ENCODE data around the gene CACNA1S.

The CACNA1S gene

DNA sequence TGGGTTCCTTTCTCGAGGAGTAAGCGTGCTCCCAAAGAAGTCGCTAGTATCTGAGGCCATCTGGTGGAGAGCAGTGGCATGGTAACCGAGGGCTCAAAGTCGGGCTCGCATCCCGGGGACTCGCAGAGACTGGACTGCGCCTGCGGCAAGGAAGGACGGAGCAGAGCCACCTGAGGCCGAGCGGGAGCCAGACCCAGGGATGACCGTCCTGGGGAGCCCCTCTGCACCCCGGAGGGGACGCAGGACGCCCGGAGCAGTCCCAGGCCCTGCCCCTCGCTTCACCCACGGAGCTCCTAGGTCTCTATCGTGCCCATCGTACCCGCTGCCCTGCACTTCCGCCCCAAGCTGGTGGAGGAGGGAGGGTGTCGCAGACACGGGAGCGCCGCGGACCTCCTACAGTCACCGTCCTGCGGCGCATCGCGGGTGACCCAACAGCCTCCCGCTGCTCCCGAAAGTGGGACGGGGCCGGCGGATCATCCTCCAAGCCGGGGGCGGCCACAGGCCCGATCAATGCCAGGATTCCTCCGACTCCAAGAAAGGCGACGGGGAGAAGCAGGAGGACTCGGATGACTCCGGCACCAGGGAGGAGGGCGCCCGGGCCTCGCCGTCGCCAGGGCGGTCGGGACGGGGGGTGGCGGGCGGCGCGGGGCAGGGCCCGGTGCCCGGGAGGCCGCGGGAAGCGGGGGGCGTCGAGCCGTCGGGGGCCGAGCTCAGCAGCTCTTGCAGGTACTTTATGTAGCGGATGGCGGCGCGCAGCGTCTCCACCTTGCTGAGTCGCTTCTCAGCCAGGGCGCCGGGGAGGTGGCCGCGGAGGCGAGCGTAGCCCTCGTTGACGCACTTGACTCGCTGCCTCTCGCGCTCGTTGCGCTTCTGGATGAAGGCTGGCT lies 2.3 kb upstream of the CACNA1S start:
- peak; percentile 69 for DNase-seq

DNA sequence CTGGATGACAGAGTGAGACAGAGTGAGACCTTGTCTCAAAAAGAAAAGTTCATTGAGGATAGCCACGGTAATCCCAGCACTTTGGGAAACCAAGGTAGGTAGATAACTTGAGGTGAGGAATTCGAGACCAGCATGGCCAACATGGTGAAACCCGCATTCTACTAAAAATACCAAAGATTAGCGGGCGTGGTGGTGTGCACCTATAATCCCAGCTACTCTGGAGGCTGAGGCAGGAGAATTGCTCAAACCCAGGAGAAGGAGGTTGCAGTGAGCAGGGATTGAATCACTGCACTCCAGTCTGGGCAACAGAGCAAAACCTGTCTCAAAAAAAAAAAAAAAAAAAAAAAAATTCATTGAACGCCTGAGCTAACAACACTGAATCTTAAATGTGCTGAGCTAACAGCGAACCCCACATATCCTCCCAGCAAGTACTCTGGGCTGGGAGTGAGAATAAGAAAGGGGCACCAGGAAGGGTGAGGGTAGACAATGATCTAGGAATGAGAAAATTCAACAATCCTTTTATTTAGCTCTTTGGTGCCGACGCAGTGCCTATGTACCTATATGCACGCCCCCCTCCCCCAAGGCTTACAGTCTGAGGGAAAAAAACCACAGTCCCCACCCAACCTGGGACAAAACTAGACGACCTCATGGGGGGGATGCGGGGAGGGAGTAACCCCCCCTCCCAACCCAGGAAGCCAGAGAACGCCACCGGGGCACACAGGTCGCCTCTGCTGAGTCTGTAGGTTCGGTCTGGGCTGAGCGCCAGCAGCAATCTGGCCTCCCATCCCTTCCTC lies 1.4 kb upstream of the CACNA1S start:
- DNase-seq, result no peak

GRCh38 chr1:201112926-201113325 lies 700 bp upstream of the CACNA1S start:
- DNase-seq, result no peak

- no peak for DNase-seq
Measured at GRCh38 chr1:201111672-201112071, 554 bp downstream of the CACNA1S start.

GRCh38 chr1:201111156-201111555 lies 1.1 kb downstream of the CACNA1S start:
- DNase-seq, result no peak

GRCh38 chr1:201110616-201111015 lies 1.6 kb downstream of the CACNA1S start:
- no peak for DNase-seq

DNA sequence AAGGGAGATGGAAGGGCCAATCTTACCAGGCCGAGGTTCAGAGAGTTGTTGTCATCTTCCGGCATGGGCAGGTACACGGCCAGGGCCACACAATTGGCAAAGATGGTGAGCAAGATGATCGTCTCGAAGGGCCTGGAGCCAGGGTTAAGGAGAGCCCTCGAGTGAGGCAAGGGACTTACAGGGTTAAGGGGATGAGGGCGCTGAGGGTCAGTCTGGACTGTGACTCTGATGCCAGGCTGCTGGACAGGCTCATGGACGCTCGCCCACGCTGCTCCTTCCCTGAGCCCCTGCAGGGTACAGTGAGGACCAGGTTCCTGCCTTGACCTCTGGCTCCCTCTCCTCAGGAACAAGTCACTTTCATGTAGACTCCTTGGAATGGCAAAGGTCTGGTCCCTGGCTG lies 2.1 kb downstream of the CACNA1S start:
- DNase-seq, result no peak

GRCh38 chr1:201109651-201110050 lies 2.6 kb downstream of the CACNA1S start:
- DNase-seq, result no peak

DNA sequence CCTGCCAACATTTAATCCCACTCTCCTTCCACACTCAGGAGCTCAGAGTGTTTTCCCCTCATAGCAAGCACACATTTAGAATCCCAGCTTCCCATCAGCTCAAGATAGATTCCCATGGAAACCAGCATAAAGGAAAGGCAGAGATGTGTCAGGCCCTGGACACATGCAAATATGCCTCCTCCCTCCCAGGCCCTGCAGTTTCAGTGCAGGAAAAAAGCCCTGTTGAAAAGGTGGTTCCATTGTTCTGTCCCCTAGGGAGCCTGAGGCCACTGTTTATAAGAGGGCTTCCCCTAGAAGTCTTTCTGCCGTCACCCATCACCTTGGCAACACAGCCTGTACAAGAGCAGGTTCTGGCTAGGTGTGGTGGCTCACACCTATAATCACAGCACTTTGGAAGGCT lies 3.6 kb downstream of the CACNA1S start:
- no peak for DNase-seq

GRCh38 chr1:201105688-201106087 lies 6.5 kb downstream of the CACNA1S start:
- DNase-seq, result no peak

DNA sequence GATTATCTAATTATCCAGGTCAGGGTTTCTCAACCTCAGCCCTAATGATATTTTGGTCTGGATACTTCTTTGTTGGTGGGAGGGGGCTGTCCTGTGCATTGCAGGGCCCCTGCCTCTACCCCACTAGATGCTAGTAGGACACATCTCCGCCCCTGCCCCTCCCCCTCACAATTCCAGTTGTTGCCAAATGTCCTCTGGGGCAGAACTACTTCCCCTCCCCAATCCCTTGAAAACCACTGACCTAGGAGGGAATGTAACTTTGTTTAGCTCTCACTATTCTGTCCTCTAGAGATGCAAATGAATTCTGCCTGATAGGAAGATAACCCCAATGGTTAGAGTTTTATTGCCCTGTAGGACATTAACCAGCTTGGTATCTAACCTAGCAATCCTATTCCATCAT lies 8.1 kb downstream of the CACNA1S start:
- no peak for DNase-seq

DNA sequence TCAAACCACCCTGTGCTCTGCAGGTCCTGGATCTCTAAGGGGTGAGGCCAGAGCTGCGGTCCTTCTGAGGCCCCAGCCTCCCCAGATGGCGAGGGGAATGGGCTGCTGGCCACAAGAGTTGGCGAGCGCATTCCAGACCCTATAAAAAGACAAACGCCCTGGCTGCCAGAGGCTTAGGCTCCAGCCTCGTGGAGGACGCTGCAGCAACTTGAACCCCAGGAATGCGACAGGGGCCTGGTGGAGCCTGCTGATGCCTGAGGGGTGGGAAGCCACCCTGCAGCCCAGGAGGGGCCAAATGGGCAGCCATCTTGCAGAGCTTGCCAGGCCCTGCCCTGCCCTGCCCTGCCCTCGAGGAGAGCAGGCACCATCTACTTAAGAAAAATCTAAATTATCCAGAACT lies 8.6 kb downstream of the CACNA1S start:
- DNase-seq, result no peak

GRCh38 chr1:201100169-201100930 lies 11.9 kb downstream of the CACNA1S start:
- no peak for DNase-seq

DNA sequence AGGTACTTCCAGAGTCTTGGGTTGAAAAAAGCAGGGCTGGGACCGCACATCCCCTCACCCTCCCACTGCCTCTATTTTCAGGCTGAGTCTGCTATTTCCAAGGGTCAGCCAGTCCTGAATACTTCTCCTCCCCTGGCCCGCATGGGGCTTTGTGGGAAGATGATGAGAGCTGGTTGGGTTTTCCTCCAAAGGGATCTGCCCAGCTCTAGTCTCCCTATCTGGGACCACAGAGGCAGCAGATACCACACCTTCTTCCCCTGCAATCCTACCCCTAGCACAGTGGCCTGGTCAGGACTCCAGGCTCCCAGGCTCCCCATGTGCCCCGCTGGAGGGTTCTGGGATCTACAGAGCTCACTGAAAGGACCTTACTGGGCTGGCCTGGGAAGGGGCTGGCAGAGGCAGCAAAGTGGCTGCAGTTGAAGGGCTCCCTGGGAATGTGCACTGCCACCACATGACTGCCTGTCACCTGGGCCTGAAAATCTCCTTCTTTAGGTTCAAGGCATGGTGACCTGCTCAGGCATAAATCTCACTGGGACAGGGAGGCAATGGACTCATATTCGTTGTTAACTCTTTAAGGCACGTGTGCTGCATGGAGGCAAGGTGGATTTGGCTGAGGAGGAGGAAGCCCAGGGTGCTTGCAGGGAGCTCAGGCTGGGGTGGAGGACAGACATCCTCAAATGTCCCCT lies 13.1 kb downstream of the CACNA1S start:
- DNase-seq, result no peak

DNA sequence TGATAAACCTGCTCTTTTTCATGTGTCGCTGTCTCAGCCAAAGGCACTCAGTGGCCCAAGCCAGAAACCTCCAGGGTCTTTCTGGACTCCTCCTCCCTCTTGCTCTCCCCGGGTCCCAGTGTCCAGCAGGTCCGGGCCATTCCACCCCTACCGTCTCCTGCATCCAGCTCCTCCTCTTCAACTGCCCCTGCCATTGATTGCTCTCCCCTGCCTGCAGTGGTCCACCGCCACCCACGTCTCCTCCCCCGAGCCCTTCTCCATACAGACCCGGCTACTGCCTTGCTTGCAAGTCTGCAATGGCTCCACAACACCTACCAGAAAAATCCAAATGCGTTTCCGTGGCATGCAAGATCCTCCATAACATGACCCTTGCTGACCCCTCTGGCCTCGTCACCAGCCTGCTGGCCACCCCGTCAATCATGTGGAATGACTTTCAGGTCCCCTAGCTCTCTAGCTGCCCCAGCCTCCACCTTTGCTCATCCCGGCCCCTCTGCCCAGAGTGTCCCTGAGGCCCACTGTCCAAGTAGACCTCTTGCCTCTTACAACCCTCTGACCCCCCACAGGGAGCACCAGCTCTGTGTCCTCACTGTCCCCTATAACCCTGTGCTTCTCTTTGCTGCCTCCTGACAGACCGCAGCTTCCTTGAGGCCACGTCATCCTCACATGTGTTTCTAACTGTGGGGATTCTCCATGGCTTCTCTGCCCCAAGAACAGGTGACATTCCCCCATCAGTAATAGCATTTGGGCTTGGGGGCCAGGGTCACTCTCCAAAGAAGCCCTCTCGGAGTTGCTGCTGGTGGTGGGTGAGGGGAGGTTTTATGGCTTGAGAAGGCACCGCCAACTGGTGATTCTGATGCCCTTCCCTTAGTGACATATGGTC lies 15.0 kb downstream of the CACNA1S start:
- DNase-seq, result no peak

- no peak for DNase-seq
Measured at GRCh38 chr1:201096041-201096461, 16.2 kb downstream of the CACNA1S start.

- no peak for DNase-seq
Measured at GRCh38 chr1:201095581-201095980, 16.6 kb downstream of the CACNA1S start.

GRCh38 chr1:201094832-201095231 lies 17.4 kb downstream of the CACNA1S start:
- no peak for DNase-seq

DNA sequence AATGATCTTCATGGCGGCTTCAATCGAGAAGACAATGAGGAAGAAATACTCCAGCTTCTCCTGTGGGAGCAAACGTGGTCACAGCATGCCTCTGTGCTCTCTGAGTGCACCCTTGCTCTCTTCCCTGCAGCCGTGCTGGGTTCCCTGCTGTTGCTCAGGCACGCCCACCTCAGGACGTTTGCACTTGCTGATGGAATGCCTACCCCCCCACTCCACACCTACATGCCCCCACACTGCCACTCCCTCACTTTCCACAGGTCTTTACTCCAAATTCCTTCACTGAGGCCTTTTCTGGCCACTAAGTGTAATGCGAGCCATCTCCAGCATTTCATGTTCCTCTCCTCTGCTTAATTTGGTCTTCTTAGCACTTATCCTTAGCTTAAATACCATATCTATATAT lies 18.3 kb downstream of the CACNA1S start:
- no peak for DNase-seq

DNA sequence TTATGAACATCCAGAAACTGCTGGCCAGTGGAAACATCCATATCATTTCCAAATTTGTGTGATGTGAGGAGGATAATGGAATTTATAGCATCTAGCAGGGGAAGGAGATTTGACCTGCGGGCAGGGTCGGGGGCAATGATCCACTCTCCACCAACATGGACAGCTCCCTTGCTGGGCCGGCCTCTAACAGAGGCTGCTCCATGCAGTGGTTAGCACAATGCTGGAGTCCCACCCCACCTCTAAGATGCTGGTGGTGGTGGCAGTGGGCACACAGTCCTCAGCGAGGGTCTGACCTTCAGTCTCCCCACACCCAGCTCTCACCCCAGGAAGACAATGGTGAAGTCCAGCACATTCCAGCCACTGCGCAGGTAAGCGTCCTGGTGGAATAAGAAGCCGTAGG lies 18.7 kb downstream of the CACNA1S start:
- no peak for DNase-seq

- DNase-seq, result no peak
Measured at GRCh38 chr1:201092738-201093137, 19.5 kb downstream of the CACNA1S start.

DNA sequence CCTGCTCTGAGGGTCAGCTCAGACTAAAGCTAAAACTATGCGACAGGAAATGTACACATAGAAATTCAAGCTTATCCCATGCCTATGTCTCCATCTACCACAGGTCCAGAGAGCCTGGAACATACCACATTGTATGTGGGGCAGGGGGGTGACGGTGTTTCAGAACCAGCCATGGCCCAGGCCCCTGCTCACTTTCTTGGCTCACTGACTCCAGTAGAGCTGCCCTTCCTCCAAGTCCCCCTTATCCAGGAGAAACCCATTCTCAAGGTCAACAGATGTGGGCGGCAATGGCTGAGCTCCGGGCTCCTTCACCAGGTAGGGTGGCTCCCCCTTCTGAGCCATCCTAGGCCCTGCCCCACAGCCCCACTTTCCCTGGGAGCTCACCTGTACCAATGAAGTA lies 21.0 kb downstream of the CACNA1S start:
- no peak for DNase-seq
